GM12878 (cell line): ENCODE data around the gene NLRP14. TPM values are rescaled to one million over a fixed set of nuclear protein-coding genes. Genes with fewer than 3 reads are reported as not detected.

ENCODE experiments used
- ATAC-seq: fragments of 200-7000 bp; cut with Tn5 transposase; 3 replicates; pipeline ENCODE4 v1.9.1; 2020; ENCODE audit warnings: mild to moderate bottlenecking, moderate library complexity
- BruUV-seq: library from RNA; stranded (reverse); fragments of 400-500 nt; replicated peaks from 2 replicates; lab custom pipeline; 2021; lab: Mats Ljungman, UMichigan
- CTCF ChIA-PET: fragments of 300-600 bp; sonication (Branson Sonifier 250); formaldehyde crosslinking; extraction: SDS; loops from one replicate; lab custom pipeline; 2021; ENCODE audit warnings: inconsistent platforms; lab: Yijun Ruan, JAX
- POLR2A ChIA-PET: fragments of 350-600 bp; formaldehyde crosslinking; extraction: SDS; loops from one replicate; lab custom pipeline; 2021; ENCODE audit warnings: inconsistent platforms; lab: Charles Lee
- RAD21 ChIA-PET: fragments of 300-600 bp; sonication (Branson Sonifier 250); formaldehyde crosslinking; loops from one replicate; lab custom pipeline; 2023; ENCODE audit warnings: antibody characterized with exemption; ENCODE audit not compliant: unreplicated experiment; lab: Charles Lee
- SMC1A ChIA-PET: fragments of 300-600 bp; sonication (Branson Sonifier 250); formaldehyde crosslinking; loops from one replicate; lab custom pipeline; 2023; ENCODE audit not compliant: unreplicated experiment, uncharacterized antibody; lab: Charles Lee
- DNase-seq: peaks from one replicate; pipeline ENCODE4 v3.0.0-alpha.2; 2011; ENCODE audit warnings: low read depth, low spot score
- FAIRE-seq: peaks from 3 replicates; lab custom pipeline; 2011; peaks lifted over from hg19 to GRCh38; lab: Jason Lieb, UNC
- H2AFZ ChIP-seq: 2 replicates; pipeline ENCODE4 v1.6.0; 2011; ENCODE audit warnings: low read depth, low read length, control low read depth; ENCODE audit not compliant: control insufficient read depth
- H3K27ac ChIP-seq: 2 replicates; pipeline ENCODE4 v1.5.1; 2011; ENCODE audit warnings: control low read depth; ENCODE audit not compliant: control insufficient read depth, insufficient read depth
- H3K27me3 ChIP-seq, 2 experiments: replicated peaks in 1 of 2; 2 replicates each; pipeline versions ENCODE4 v1.6.0 to v1.6.1; 2011; ENCODE audit warnings: low read length in 1 of 2; ENCODE audit not compliant: control insufficient read depth in 2 of 2, insufficient read depth in 2 of 2
- H3K36me3 ChIP-seq, 2 experiments: 2 replicates each; pipeline ENCODE4 v1.5.1; 2011; ENCODE audit warnings: low read length in 1 of 2; ENCODE audit not compliant: control insufficient read depth in 2 of 2, insufficient read depth in 2 of 2
- H3K4me1 ChIP-seq: 2 replicates; pipeline ENCODE4 v1.6.1; 2011; ENCODE audit warnings: mild to moderate bottlenecking, low read length, moderate library complexity, mixed read lengths; ENCODE audit not compliant: control insufficient read depth, insufficient read depth
- H3K4me2 ChIP-seq: 2 replicates; pipeline ENCODE4 v1.6.0; 2011; ENCODE audit warnings: control low read depth; ENCODE audit not compliant: control insufficient read depth, insufficient read depth
- H3K4me3 ChIP-seq: fragments of 200-600 bp; sonication (generic); 2 replicates; pipeline ENCODE4 v1.5.1; 2016
- H3K79me2 ChIP-seq: 2 replicates; pipeline ENCODE4 v1.6.0; 2011; ENCODE audit warnings: low read length; ENCODE audit not compliant: control insufficient read depth, insufficient read depth
- H3K9ac ChIP-seq: 2 replicates; pipeline ENCODE4 v1.8.0; 2011; ENCODE audit warnings: low read length, control low read depth, mixed read lengths; ENCODE audit not compliant: control insufficient read depth, insufficient read depth
- H3K9me3 ChIP-seq: replicated peaks from 3 replicates; pipeline ENCODE4 v1.5.1; 2011; ENCODE audit warnings: mild to moderate bottlenecking, low read length; ENCODE audit not compliant: control insufficient read depth, insufficient read depth
- H4K20me1 ChIP-seq: 2 replicates; pipeline ENCODE4 v1.6.0; 2011; ENCODE audit not compliant: control insufficient read depth, insufficient read depth
- CBX5 ChIP-seq: sonication (generic); IDR thresholded peaks from 2 replicates; pipeline ENCODE4 v1.6.1; 2016; ENCODE audit warnings: low read depth, moderate library complexity, mild to moderate bottlenecking, inconsistent platforms
- CREM ChIP-seq: IDR thresholded peaks from 2 replicates; pipeline ENCODE4 v1.6.1; 2014; ENCODE audit warnings: antibody characterized with exemption, low read depth
- HDAC2 ChIP-seq: fragments of 200-600 bp; sonication (generic); IDR thresholded peaks from 2 replicates; pipeline ENCODE4 v1.6.1; 2017
- HDAC6 ChIP-seq: fragments of 200-600 bp; sonication (generic); IDR thresholded peaks from one replicate; pipeline ENCODE4 v1.8.0; 2017; ENCODE audit warnings: antibody characterized with exemption; ENCODE audit not compliant: unreplicated experiment
- MAX ChIP-seq: IDR thresholded peaks from 2 replicates; pipeline ENCODE4 v1.6.1; 2012; ENCODE audit warnings: low read depth, low read length, improper control_type of control experiment
- MYB ChIP-seq: fragments of 150-350 bp; IDR thresholded peaks from 2 replicates; pipeline ENCODE4 v1.6.1; 2014; ENCODE audit warnings: mild to moderate bottlenecking, low read depth, low read length, borderline replicate concordance
- PBX3 ChIP-seq: IDR thresholded peaks from 2 replicates; pipeline ENCODE4 v1.6.1; 2011; ENCODE audit warnings: mild to moderate bottlenecking, low read depth, low read length, moderate library complexity; ENCODE audit not compliant: insufficient replicate concordance
- RFX5 ChIP-seq: IDR thresholded peaks from 2 replicates; pipeline ENCODE4 v1.6.1; 2011; ENCODE audit warnings: low read depth, low read length, improper control_type of control experiment
- SMARCA5 ChIP-seq: fragments of 450-650 bp; IDR thresholded peaks from 2 replicates; pipeline ENCODE4 v1.6.1; 2017; ENCODE audit warnings: mild to moderate bottlenecking
- SREBF2 ChIP-seq: IDR thresholded peaks from 2 replicates; pipeline ENCODE4 v1.6.1; 2012; ENCODE audit warnings: mild to moderate bottlenecking, low read length
- STAT3 ChIP-seq: IDR thresholded peaks from 2 replicates; pipeline ENCODE4 v1.6.1; 2011; ENCODE audit warnings: low read depth, low read length, improper control_type of control experiment
- SUZ12 ChIP-seq: fragments of 200-600 bp; sonication (generic); IDR thresholded peaks from one replicate; pipeline ENCODE4 v1.6.1; 2018; ENCODE audit warnings: antibody characterized with exemption, mild to moderate bottlenecking; ENCODE audit not compliant: unreplicated experiment
- USF2 ChIP-seq: IDR thresholded peaks from 2 replicates; pipeline ENCODE4 v1.6.1; 2011; ENCODE audit warnings: low read depth, low read length, improper control_type of control experiment, borderline replicate concordance
- WGBS: methylation state at CpG from one replicate; pipeline ENCODE4 v1.1.6; 2016; ENCODE audit warnings: low lambda C conversion rate; ENCODE audit not compliant: insufficient replicate concordance, insufficient coverage; ENCODE audit errors: missing lambda C conversion rate; 5-methylcytosine and 5-hydroxymethylcytosine counted together
- in situ Hi-C: fragments of 300-500 bp; cut with MboI; formaldehyde crosslinking; loops from 9 replicates; pipeline ENCODE4 v1.14.3; 2018; ENCODE audit warnings: mixed read lengths
- intact Hi-C: fragments of 100-400 bp; cut with micrococcal nuclease; formaldehyde crosslinking; loops from one replicate; pipeline ENCODE4 v1.14.2; 2022; ENCODE audit not compliant: unreplicated experiment
- polyA plus RNA-seq, 11 experiments: library from polyadenylated mRNA; depleted of rRNA in 4 of 11; unstranded in 6 of 11; stranded (reverse) in 5 of 11; fragments of >200 nt; fragmentation: Nextera tagmentation in 4 of 11; fragmentation: Illumina TruSeq in 1 of 11; extraction: Ambion mirVana in 4 of 11; extraction: Trizol in 1 of 11; gene quantifications; 1 replicate in 1 of 11; 2 replicates in 10 of 11; pipeline versions ENCODE4 v1.2.1 to v1.2.3, GENCODE V29; 2011 to 2016; ENCODE audit warnings: inconsistent platforms in 2 of 11, missing spikeins in 2 of 11, low read depth in 1 of 11
- total RNA-seq, 4 experiments: library from RNA; depleted of rRNA in 3 of 4; stranded (reverse); fragments of >200 nt in 3 of 4; fragmentation: Illumina TruSeq in 1 of 4; extraction: Trizol in 1 of 4; gene quantifications; 2 replicates each; pipeline versions ENCODE4 v1.2.1 to v1.2.3, GENCODE V29; 2013 to 2021
- TF ChIP-seq, protein P1 (sequence below): IDR thresholded peaks from 2 replicates; pipeline ENCODE4 v1.6.1; 2012; ENCODE audit warnings: low read depth, low read length, improper control_type of control experiment

Gene NLRP14
- total and polyA plus RNA-seq, 10 of the 15 experiments (the other 5 are each of a cell fraction or from before 2014, with no cell fraction given): 0.02 to 0.12 (median 0.04) TPM; not detected in 3

DNA sequence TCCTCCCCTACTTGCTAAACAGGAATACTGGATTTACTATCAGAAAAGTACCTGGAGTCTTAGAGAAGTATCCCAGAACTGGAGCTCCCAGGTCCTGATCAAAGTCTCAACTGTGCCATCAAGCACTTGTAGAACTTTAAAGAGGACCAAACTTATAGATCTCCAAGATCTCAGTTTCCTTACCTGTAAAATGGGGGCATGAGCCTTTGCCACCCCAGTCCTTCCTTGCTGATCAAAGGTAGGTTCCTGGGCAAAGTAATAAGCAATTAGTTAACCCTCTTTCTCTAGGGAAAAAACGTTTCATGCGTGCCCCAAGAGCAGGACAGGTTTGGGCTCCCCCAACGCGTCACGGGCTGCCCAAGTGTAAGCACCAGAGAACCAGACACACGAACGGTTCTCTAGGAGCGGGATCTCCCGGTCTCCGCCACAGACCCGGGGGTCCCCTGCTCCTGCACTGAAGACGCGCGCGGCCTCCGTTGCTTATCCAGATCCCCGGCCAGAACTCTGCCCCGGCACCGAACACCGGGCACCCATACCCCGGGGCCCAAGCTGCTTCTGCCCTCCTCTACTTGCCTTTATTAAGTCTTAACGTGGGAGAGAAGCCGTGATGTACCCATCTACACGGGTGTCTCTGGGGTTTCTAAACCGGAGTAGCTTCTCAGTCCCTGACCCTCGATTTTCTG is 638 bp upstream of the NLRP14 start:
- FAIRE-seq (no peak), DNase-seq (no peak)
- intact Hi-C loops (no loop called here), in situ Hi-C loops (no loop called here)
- peak overlapping the region; percentile 42 for H3K4me2 ChIP-seq
- CTCF ChIA-PET: no interaction called here
- no peaks in the 10 kb centered on the region for H3K9me3 ChIP-seq
- 37% methylated on average over 23 of the region's 26 CpGs for WGBS
- H2AFZ ChIP-seq: no peak overlapping the region
- RAD21 ChIA-PET: no interaction called here
- SMC1A ChIA-PET: interaction anchor here (1.8 kb wide), 1 partner anchor 9 kb away, joined by 3 read pairs; no protein-coding TSS in a partner anchor
- H3K27ac ChIP-seq: no peak overlapping the region
- POLR2A ChIA-PET: no interaction called here
- H3K27me3 ChIP-seq: peaks cover 0 to 1% of the 10 kb centered on the region in 2 experiments; a peak in 2 of 4 replicates
- no peak overlapping the region for H3K4me3 ChIP-seq
- TF ChIP-seq SMARCA5: no peak
- TF ChIP-seq, all 136 proteins: peak for 0
- Histone ChIP-seq H3K9ac (no peak overlapping the region), H3K4me1 (no peaks in the 10 kb centered on the region), H3K79me2 (no peaks in the 10 kb centered on the region), H4K20me1 (no peaks in the 10 kb centered on the region), H3K36me3 (no peaks in the 10 kb centered on the region)
- no TSS peak for BruUV-seq
- ATAC-seq: no peak; the same call in 1 of the 3 replicates

GRCh38 chr11:7021318-7021717 is 1.0 kb downstream of the NLRP14 start:
- ChIA-PET RAD21 (no interaction called here), POLR2A (no interaction called here), SMC1A (no interaction called here), CTCF (interaction anchor here (1.4 kb wide), 1 partner anchor 20 kb away, joined by 3 read pairs; no protein-coding TSS in a partner anchor)
- Histone ChIP-seq H3K4me2 (no peak overlapping the region), H3K27me3 (peaks cover 0 to 1% of the 10 kb centered on the region in 2 experiments; a peak in 2 of 4 replicates), H3K36me3 (no peaks in the 10 kb centered on the region), H3K9ac (no peak overlapping the region), H3K27ac (no peak overlapping the region), H3K4me3 (no peak overlapping the region), H4K20me1 (no peaks in the 10 kb centered on the region), H3K9me3 (no peaks in the 10 kb centered on the region), H3K79me2 (no peaks in the 10 kb centered on the region), H3K4me1 (no peaks in the 10 kb centered on the region), H2AFZ (no peak overlapping the region)
- ATAC-seq (no peak), FAIRE-seq (no peak), DNase-seq (no peak)
- whole genome bisulfite sequencing: 44% methylated on average over 5 of the region's 5 CpGs
- in situ Hi-C loops: no loop called here
- no TSS peak for BruUV-seq
- intact Hi-C loops: no loop called here
- TF ChIP-seq SREBF2 (no peak), RFX5 (no peak), USF2 (no peak), STAT3 (no peak), CBX5 (no peak), MYB (no peak), MAX (no peak), HDAC6 (no peak), PBX3 (no peak), HDAC2 (no peak), CREM (no peak), SUZ12 (no peak)
- TF ChIP-seq, protein P1, sequence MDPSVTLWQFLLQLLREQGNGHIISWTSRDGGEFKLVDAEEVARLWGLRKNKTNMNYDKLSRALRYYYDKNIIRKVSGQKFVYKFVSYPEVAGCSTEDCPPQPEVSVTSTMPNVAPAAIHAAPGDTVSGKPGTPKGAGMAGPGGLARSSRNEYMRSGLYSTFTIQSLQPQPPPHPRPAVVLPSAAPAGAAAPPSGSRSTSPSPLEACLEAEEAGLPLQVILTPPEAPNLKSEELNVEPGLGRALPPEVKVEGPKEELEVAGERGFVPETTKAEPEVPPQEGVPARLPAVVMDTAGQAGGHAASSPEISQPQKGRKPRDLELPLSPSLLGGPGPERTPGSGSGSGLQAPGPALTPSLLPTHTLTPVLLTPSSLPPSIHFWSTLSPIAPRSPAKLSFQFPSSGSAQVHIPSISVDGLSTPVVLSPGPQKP: no peak
